ENCODE results near the gene UNC13A. TPM values are rescaled to one million over a fixed set of nuclear protein-coding genes. Genes with fewer than 3 reads are reported as not detected.

UNC13A gene
- total and polyA plus RNA-seq, 2 of the 8 experiments (the other 6 are each of a cell fraction or from before 2014, with no cell fraction given) = 13.1 to 47.6 TPM

DNA sequence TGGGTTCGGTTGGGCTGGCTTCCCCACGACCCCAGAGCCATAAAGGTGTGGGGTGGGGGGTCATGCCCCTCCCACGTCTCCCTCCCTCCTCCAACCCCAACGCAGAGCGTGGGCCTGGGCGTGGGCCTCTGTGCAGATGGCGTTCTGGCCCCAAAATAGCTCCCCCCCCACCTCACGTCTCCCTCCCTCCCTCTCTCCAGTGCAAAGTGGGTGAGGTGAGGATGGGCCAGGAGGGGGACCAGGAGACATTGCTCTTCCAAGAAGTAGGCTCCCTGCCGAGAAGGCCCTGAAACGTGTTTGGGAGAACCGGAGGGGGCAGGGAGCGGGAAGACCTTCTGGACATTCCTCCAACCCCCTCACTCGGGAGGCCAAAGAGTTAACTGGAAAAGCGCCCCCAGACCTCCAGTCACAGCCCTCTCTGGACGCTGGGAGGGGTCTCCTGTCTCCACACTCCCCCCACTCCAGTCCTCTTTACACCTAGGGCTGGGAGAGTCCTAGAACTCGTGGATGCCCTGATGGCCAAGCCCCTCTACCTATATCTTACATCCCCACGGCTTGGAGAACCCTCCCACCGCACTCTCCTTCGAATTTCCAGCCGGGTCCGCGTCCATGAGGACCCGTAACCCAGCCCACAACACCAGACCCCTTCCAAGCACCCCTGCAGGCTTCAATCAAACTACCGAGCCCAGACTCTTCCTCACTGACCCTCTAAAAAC lies 855 bp downstream of the UNC13A start (continued):
- TF ChIP-seq TCF12 (IDR thresholded peaks at IDR 0.05; ENCODE audit: low read depth, low read length) (no peak), KDM1A (IDR thresholded peaks at IDR 0.05; ENCODE audit: borderline replicate concordance, low read length) (no peak), TAF1 (IDR thresholded peaks at IDR 0.05; ENCODE audit: low read depth, low read length) (0 out of 2 replicates have a peak, but pooled peaks have one; percentile 0), EZH2 (IDR thresholded peaks at IDR 0.05; ENCODE audit: low read depth, low read length, severe bottlenecking) (no peak), RNF2 (IDR thresholded peaks at IDR 0.05; ENCODE audit: borderline replicate concordance, low read depth, low read length, missing control alignments, poor library complexity, severe bottlenecking) (no peak)
- TF ChIP-seq, protein P1, sequence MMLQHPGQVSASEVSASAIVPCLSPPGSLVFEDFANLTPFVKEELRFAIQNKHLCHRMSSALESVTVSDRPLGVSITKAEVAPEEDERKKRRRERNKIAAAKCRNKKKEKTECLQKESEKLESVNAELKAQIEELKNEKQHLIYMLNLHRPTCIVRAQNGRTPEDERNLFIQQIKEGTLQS (IDR thresholded peaks at IDR 0.05; ENCODE audit: insufficient read depth, low read depth, low read length) = no peak
